Tibial artery (tissue), 4 donors: ENCODE data around the gene CNIH1.

Experiments
- DNase-seq, 2 donors: peaks; one replicate each; pipeline ENCODE4 v3.0.0-alpha.2; 2019
- H3K27ac ChIP-seq, 2 donors: fragments of 200-600 bp; sonication (generic) in 1 of 2; 1 replicate in 1 of 2; 2 replicates in 1 of 2; pipeline ENCODE4 v1.5.1; 2018 to 2019; ENCODE audit warnings: mild to moderate bottlenecking in 1 of 2
- H3K27me3 ChIP-seq, 2 donors: fragments of 200-600 bp; sonication (generic) in 1 of 2; one replicate each; pipeline versions ENCODE4 v1.5.1 to v1.6.0; 2016 to 2019
- H3K36me3 ChIP-seq, 3 donors: fragments of 200-600 bp; sonication (generic) in 2 of 3; one replicate each; pipeline ENCODE4 v1.5.1; 2016 to 2019; ENCODE audit warnings: mild to moderate bottlenecking in 2 of 3
- H3K4me1 ChIP-seq, 4 donors: fragments of 200-600 bp; sonication (generic) in 2 of 4; 1 replicate in 3 of 4; 2 replicates in 1 of 4; pipeline ENCODE4 v1.5.1; 2016 to 2019
- H3K4me3 ChIP-seq, 2 donors: fragments of 200-600 bp; sonication (generic) in 1 of 2; 1 replicate in 1 of 2; 2 replicates in 1 of 2; pipeline ENCODE4 v1.5.1; 2018 to 2019; ENCODE audit warnings: mild to moderate bottlenecking in 2 of 2
- H3K9me3 ChIP-seq, 3 donors: fragments of 200-600 bp; sonication (generic) in 1 of 3; one replicate each; pipeline ENCODE4 v1.5.1; 2016 to 2019
- CTCF ChIP-seq, 2 experiments: fragments of 200-600 bp in 1 of 2; fragments of 450-650 bp in 1 of 2; IDR thresholded peaks; one replicate each; pipeline ENCODE4 v1.5.1; 2017 to 2019; ENCODE audit warnings: antibody characterized with exemption in 2 of 2, mild to moderate bottlenecking in 1 of 2, moderate library complexity in 1 of 2
- intact Hi-C: fragments of 100-400 bp; cut with DNase I; formaldehyde crosslinking; loops from one replicate; pipeline ENCODE4 v1.15.0; 2023; ENCODE audit warnings: low total_unique reads

Gene CNIH1

GRCh38 chr14:54453252-54453651 lies 12.1 kb upstream of the CNIH1 start:
- intact Hi-C loops: no loop called here
- no peak for TF ChIP-seq CTCF (IDR thresholded peaks at IDR 0.05)
- H3K4me1 ChIP-seq: no peaks in the 10 kb centered on the region

GRCh38 chr14:54451961-54452360 lies 10.8 kb upstream of the CNIH1 start:
- no peak overlapping the region for H3K4me3 ChIP-seq
- H3K4me1 ChIP-seq: no peaks in the 10 kb centered on the region
- TF ChIP-seq CTCF (IDR thresholded peaks at IDR 0.05): no peak
- no peaks in the 10 kb centered on the region for H3K36me3 ChIP-seq
- no peaks in the 10 kb centered on the region for H3K27me3 ChIP-seq
- H3K9me3 ChIP-seq: no peaks in the 10 kb centered on the region
- no peak overlapping the region for H3K27ac ChIP-seq
- no peak for DNase-seq
- intact Hi-C loops: no loop called here

More at GRCh38 chr14:54453252-54453651, 12.1 kb upstream of the CNIH1 start:
- H3K9me3 ChIP-seq: no peaks in the 10 kb centered on the region
- DNase-seq: no peak
- H3K4me3 ChIP-seq: no peak overlapping the region
- H3K36me3 ChIP-seq: no peaks in the 10 kb centered on the region
- no peaks in the 10 kb centered on the region for H3K27me3 ChIP-seq
- no peak overlapping the region for H3K27ac ChIP-seq

GRCh38 chr14:54451121-54451601 lies 10.0 kb upstream of the CNIH1 start:
- intact Hi-C loops: no loop called here
- H3K27ac ChIP-seq: no peak overlapping the region

GRCh38 chr14:54450535-54450934 lies 9.4 kb upstream of the CNIH1 start:
- DNase-seq: no peak
- no peaks in the 10 kb centered on the region for H3K9me3 ChIP-seq
- no peak for TF ChIP-seq CTCF (IDR thresholded peaks at IDR 0.05)
- H3K36me3 ChIP-seq: no peaks in the 10 kb centered on the region
- no peaks in the 10 kb centered on the region for H3K4me1 ChIP-seq
- H3K4me3 ChIP-seq: no peak overlapping the region
- no peak overlapping the region for H3K27ac ChIP-seq
- intact Hi-C loops: no loop called here
- no peaks in the 10 kb centered on the region for H3K27me3 ChIP-seq

More at GRCh38 chr14:54451121-54451601, 10.0 kb upstream of the CNIH1 start:
- Histone ChIP-seq H3K36me3 (no peaks in the 10 kb centered on the region), H3K4me1 (no peaks in the 10 kb centered on the region), H3K9me3 (no peaks in the 10 kb centered on the region), H3K4me3 (no peak overlapping the region), H3K27me3 (no peaks in the 10 kb centered on the region)
- TF ChIP-seq CTCF (IDR thresholded peaks at IDR 0.05): no peak
- DNase-seq: no peak

- no peak overlapping the region for H3K27ac ChIP-seq
Observed at GRCh38 chr14:54447231-54447692, 6.1 kb upstream of the CNIH1 start.

More at GRCh38 chr14:54447231-54447692, 6.1 kb upstream of the CNIH1 start:
- Histone ChIP-seq H3K4me3 (no peak overlapping the region), H3K27me3 (no peaks in the 10 kb centered on the region), H3K36me3 (no peaks in the 10 kb centered on the region), H3K4me1 (peaks cover 0 to 1% (median 0%) of the 10 kb centered on the region in 4 donors), H3K9me3 (no peaks in the 10 kb centered on the region)
- TF ChIP-seq CTCF (IDR thresholded peaks at IDR 0.05): no peak
- no peak for DNase-seq
- intact Hi-C loops: no loop called here
